NCI-H2029 treated with DMSO at 0.1 percent for 48 hours (cell line): ENCODE measurements around the gene DCDC2C.

ENCODE experiments used
- DNase-seq: peaks from one replicate; lab custom pipeline; 2025; lab: John Stamatoyannopoulos, UW

DCDC2C gene

GRCh38 chr2:3709225-3709624 is 5.8 kb downstream of the DCDC2C start:
- DNase-seq: no peak

GRCh38 chr2:3712424-3712823 is 9.0 kb downstream of the DCDC2C start:
- DNase-seq: no peak

- no peak for DNase-seq
Measured at GRCh38 chr2:3712831-3713503, 9.6 kb downstream of the DCDC2C start.

DNA sequence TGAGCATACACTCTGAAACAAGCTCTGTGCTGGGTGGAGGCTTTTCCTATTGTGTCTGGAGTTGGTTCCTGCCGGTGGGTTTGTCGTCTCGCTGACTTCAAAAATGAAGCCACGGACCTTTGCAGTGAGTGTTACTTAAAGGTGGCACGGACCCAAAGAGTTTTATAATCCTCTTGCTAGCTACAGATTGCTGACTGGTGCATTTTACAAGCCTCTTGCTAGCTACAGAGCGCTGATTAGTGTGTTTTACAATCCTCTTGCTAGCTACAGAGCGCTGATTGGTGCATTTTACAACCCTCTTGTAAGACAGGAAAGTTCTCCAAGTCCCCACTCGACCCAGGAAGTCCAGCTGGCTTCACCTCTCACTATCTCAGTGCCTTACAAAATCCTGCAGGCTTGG is 15.3 kb downstream of the DCDC2C start:
- DNase-seq: no peak

DNA sequence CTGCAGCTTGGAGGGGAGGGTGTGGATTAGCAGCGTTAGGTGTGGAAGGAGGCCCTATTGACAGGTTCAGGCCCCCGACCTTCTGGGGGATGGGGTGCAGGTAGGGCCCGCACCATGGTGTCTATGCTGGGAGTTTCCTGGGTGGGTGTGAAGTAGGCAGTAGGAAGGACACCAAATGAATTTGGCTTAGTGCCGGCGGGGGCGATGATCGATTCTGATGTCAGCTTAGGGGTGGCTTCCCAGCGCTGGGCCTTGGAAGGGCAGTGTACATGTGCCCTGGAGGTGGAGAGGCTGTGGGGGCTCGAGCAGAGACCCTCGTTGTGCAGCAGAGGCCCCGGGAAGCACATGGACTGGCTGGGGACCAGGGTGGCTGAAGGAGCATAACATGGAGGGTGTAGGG is 21.6 kb downstream of the DCDC2C start:
- DNase-seq: no peak

DNA sequence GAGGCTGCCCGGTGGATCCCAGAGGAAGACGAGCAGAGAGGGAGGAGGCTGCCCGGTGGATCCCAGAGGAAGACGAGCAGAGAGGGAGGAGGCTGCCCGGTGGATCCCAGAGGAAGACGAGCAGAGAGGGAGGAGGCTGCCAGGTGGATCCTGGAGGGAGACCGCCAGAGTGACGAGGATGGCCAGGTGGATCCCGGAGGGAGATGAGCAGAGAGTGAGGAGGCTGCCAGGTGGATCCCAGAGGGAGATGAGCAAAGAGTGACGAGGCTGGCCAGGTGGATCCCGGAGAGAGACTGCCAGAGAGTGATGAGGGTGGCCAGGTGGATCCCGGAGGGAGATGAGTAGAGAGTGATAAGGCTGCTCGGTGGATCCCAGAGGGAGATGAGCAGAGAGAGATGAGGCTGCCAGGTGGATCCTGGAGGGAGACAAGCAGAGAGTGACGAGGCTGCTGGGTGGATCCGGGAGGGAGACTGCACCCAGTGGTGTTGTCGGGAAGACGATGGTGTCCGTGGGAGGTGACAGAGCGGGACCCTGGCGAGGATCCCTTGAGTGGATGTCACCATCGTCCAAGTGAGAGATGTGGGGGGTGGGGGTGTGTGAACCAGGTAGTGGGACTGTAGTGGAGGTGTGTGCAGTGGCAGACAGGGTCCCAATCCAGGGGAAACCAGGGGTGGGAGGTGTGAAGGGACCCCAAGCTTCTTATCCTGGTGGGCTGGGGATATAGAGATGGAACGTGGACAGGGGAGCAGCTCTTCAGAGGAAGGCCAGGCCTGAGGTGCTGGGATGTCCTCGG is 22.3 kb downstream of the DCDC2C start:
- no peak for DNase-seq

DNA sequence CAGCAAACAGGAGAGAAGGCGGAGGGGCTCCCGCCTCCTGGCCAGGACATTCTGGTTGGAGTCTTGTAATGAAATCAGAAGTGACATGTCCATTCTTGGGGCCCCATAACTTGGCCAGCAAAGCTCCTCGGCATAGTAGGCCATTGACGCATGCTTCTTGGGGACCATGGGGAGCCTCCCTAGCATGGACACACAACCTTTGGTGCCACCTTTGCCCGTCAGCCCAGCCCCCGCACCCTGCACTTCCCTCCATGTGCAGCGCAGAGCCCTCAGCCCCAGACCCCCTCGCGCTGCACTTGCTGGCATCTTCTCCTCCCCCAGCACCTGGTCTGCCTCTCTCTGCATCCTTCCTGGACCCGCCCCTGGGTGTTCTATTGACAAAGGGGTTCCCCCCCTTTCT is 23.1 kb downstream of the DCDC2C start:
- DNase-seq: no peak

- no peak for DNase-seq
Measured at GRCh38 chr2:3727397-3728045, 24.1 kb downstream of the DCDC2C start.

DNA sequence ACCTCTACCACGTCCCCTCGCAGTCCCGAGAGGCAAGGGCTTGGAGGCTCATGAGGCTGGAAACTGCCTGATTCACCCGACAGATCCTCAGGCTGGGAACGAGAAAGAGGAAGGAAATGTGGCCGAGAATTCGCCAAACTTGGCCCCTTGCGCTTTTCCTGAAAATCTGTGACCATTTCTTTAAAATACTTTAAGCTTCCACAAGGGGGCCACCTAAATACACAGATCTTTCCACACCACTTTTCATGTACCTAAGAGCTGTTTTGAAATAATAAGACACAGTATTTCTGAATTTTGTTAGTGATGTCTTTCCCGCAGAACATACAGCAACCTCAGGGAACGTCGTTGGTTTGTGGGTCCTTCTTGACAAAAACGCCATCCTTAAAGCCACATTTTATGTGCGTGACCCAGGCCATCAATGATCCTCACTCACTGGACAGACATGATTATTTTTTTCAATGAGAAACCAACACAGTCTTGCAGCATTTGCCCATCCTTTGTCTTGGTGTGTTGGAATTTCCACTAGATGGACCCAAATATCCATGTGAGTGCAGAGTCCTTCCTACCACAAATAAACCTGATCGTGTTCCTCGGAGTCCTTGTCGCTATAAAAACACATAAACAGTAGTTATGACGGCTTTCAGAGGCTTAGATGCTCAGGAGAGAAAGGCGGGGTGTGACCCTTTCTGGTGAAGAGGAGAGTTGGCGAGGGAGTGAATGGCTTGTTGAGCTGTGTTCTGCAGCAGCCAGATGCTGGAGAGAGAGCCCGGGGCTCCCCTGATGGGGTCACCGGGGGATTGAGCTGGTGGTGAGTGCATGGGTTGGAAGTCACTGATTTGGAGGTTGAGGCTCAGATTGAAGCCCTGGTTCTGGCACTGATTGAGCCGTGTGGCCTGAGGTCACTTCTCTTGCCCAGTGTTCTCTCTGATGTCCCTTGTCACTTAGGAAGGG is 25.0 kb downstream of the DCDC2C start:
- DNase-seq: no peak

GRCh38 chr2:3729055-3729448 is 25.7 kb downstream of the DCDC2C start:
- DNase-seq: no peak

DNA sequence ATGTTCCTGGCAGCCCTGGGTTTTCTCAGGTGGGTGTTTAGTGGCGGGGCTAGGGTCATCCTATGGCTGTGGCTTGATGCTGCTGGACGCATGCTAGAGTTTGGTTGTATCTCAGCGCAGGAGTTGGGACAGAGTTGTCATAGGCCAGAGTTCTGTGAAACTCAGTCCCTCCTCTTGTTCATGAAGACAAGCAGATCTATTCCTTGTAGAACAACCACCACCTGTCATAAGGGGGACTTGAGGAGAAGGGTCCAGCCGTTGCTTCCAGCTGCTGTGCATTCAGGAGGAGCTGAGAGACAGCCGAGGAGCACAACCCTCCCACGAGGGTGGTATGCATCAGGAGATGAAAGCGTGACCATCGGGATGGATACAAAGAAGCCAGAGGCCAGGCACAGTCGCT is 26.4 kb downstream of the DCDC2C start:
- no peak for DNase-seq

DNA sequence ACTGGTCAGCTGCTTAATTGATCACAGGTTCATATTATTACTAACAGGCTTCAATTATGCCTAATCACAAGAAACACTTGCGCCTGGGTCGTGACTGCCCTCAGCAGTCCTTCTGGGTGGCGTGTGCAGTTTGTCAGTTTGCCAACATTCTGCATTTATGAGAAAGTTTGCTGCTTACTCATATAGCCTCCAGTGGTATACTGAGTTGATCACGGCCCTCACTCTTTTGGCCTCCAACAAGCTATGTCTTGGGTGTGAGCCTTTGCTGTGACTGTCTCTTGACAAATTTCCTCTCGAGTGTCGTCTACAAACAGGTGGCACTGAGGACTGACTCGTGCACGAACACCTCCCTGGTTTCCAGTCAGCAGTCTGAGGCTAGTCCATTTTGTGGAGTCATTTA is 27.3 kb downstream of the DCDC2C start:
- no peak for DNase-seq

DNA sequence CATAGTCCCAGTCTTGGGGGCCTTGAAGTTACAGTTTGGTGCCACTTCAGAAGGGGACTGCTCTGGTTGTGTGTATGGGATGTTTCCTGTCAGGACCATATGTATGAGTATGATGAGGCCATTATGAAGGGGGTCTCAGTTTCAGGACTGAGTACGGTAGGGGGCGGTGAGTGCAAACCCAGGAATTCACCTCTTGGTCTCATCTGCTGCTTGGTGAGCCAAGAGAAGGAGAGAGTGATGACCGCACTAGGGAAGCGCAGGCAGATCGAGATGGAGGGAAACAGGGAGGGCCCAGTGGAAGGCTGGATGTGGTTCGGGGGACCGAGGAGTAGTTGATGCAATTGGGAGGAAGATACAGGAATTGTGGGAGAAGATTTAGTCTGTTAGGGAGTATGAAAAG is 28.5 kb downstream of the DCDC2C start:
- DNase-seq: no peak

GRCh38 chr2:3736112-3736511 is 32.7 kb downstream of the DCDC2C start:
- DNase-seq: no peak

DNA sequence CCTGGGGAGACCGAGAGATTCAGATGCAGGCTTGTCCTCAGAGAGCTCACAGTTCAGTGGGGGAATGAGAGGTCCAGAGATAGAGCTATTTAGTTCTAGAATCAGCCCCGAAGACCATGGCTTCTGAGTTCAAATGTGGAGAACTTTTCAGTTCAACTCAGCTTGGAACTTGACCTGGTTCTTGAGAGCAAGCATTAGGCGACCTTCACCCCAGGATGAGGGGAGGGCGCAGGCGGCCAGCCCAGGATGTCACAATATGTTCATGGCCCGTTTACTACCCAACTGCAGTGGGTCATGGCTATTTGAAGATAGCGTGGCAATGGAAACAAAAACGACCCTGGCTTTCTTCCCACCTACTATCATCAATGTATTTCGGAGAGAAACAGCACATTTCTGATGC is 33.8 kb downstream of the DCDC2C start:
- no peak for DNase-seq

DNA sequence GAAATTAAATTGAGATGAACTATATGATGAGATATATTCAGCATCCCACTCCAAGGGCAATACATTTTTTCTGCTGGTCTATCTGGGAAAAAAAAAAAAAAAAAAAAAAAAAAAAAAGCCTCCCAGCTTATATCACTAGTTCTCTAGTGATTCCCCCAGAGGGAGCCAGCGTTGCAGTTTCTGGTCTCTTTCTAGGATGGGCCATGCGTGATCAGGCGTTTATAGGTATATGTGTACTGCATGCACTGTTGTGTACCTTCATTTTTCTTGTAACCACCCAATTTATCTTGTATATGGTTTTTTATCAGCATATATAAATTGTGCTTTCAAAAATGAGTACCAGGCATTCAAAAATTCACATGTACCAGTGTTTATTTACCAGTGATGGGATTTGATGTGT is 35.1 kb downstream of the DCDC2C start:
- no peak for DNase-seq

- no peak for DNase-seq
Measured at GRCh38 chr2:3739313-3739712, 35.9 kb downstream of the DCDC2C start.

DNA sequence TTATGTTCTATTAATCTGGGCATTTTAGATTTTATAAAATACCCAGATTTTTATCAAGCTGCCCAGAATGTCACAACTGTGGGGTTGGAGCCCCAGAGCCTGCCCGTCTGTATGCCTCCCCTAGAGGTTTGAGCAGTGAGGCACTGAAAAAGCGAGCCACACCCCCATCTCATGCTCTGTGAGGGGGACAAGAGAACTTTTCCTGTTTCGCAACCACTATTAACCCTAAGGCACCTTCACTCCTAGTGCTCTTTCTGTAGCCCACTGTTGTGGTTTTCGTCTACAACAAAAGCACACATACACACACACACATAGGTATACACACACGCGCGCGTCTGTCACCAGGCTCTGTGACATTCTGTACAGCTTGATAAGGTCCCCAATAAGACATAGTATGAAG is 38.0 kb downstream of the DCDC2C start:
- no peak for DNase-seq

GRCh38 chr2:3741867-3742602 is 38.7 kb downstream of the DCDC2C start:
- DNase-seq: no peak

DNA sequence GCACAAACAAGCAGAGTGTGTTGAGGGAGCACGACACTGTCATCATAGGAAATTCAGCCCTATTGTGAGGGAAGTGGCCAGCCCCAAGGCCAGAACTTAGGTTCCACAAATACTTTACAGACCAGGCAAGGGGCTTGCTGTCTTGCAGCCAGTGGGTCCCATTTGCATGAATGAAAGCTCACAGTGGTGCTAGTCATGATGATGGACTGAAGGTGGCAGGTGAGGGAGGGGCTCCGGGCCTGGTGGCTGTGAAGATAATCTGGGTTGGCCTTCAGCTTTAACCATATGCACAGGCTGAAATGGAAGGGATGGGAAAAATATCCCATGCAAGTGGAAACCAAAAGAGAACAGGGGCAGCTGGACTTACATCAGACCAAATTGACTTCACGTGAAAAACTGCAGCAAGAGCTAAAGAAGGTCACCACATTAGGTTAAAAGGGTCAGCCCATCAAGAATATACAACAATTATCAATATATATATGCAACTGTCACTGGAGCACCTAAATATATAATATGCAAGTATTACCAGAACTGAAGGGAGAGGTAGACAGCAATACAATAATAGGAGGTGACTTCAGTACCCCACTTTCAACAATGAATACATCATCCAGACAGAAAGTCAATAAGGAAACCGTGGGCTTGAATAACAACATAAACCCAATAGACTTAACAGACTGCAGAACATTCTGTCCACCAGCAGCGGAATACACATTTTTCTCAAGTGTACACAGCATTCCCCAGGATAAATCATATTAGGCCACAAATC is 39.6 kb downstream of the DCDC2C start:
- DNase-seq: no peak
